HepG2 (cell line): ENCODE results near the gene BTG2. TPM values are rescaled to one million over a fixed set of nuclear protein-coding genes. Genes with fewer than 3 reads are reported as not detected.

Experiments used
- ATAC-seq: fragments of 200-7000 bp; cut with Tn5 transposase; 3 replicates; pipeline ENCODE4 v1.9.1; 2020; ENCODE audit warnings: mild to moderate bottlenecking, moderate library complexity
- BruUV-seq: library from RNA; stranded (reverse); fragments of 400-500 nt; replicated peaks from 2 replicates; lab custom pipeline; 2021; lab: Mats Ljungman, UMichigan
- CTCF ChIA-PET: fragments of 300-600 bp; formaldehyde crosslinking; extraction: SDS; loops from one replicate; lab custom pipeline; 2021; ENCODE audit warnings: low total read pairs, inconsistent platforms, low intra/inter-chr PET ratio; lab: Yijun Ruan, JAX
- POLR2A ChIA-PET: fragments of 350-600 bp; sonication (Branson Sonifier 250); formaldehyde crosslinking; loops from one replicate; lab custom pipeline; 2020; ENCODE audit warnings: antibody characterized with exemption, inconsistent platforms; lab: Yijun Ruan, JAX
- DNase-seq: peaks from one replicate; pipeline ENCODE4 v3.0.0-alpha.2; 2015; ENCODE audit warnings: low spot score
- FAIRE-seq: peaks from 3 replicates; lab custom pipeline; 2011; peaks lifted over from hg19 to GRCh38; lab: Jason Lieb, UNC
- H2AFZ ChIP-seq: one replicate; pipeline ENCODE4 v1.6.1; 2011; ENCODE audit warnings: low read length, inconsistent platforms
- H3K27ac ChIP-seq: fragments of 300-600 bp; 3 replicates; pipeline ENCODE4 v1.8.0; 2011; ENCODE audit warnings: mixed run types, mild to moderate bottlenecking, mixed read lengths, low read length, inconsistent platforms; ENCODE audit not compliant: insufficient read depth; ENCODE audit errors: extremely low read length
- H3K27me3 ChIP-seq, 2 experiments: fragments of 200-600 bp in 1 of 2; 2 replicates in 1 of 2; 3 replicates in 1 of 2; pipeline versions ENCODE4 v1.6.0 to v1.8.0; 2011; ENCODE audit warnings: low read length in 2 of 2, mild to moderate bottlenecking in 2 of 2, moderate library complexity in 2 of 2, inconsistent platforms in 1 of 2; ENCODE audit not compliant: insufficient read depth in 2 of 2, control insufficient read depth in 1 of 2
- H3K36me3 ChIP-seq, 2 experiments: fragments of 200-600 bp in 1 of 2; replicated peaks in 1 of 2; 2 replicates in 1 of 2; 3 replicates in 1 of 2; pipeline versions ENCODE4 v1.5.1 to v1.8.0; 2011; ENCODE audit warnings: low read length in 2 of 2, inconsistent platforms in 1 of 2; ENCODE audit not compliant: insufficient read depth in 2 of 2, control insufficient read depth in 1 of 2
- H3K4me1 ChIP-seq: 2 replicates; pipeline ENCODE4 v1.5.1; 2012; ENCODE audit warnings: low read length, inconsistent platforms; ENCODE audit not compliant: insufficient read depth
- H3K4me2 ChIP-seq: 2 replicates; pipeline ENCODE4 v1.6.0; 2011; ENCODE audit warnings: low read depth, low read length, inconsistent platforms
- H3K4me3 ChIP-seq, 3 experiments: fragments of 200-600 bp in 1 of 3; sonication (generic), shearing (Covaris generic) in 1 of 3; replicated peaks in 1 of 3; 2 replicates each; pipeline ENCODE4 v1.5.1; 2011 to 2016; ENCODE audit warnings: low read length in 3 of 3, inconsistent platforms in 2 of 3, low read depth in 2 of 3, mild to moderate bottlenecking in 2 of 3, control low read depth in 1 of 3, mixed read lengths in 1 of 3; ENCODE audit not compliant: insufficient read depth in 1 of 3
- H3K79me2 ChIP-seq: one replicate; pipeline ENCODE4 v1.6.1; 2011; ENCODE audit warnings: low read length, inconsistent platforms; ENCODE audit not compliant: insufficient read depth
- H3K9ac ChIP-seq: 2 replicates; pipeline ENCODE4 v1.6.0; 2011; ENCODE audit warnings: mild to moderate bottlenecking, low read depth, low read length, inconsistent platforms; ENCODE audit not compliant: insufficient read depth
- H3K9me3 ChIP-seq: 2 replicates; pipeline ENCODE4 v1.5.1; 2012; ENCODE audit warnings: mild to moderate bottlenecking, low read length
- H4K20me1 ChIP-seq: 2 replicates; pipeline ENCODE4 v1.6.0; 2011; ENCODE audit warnings: inconsistent platforms, mild to moderate bottlenecking, low read length, moderate library complexity; ENCODE audit not compliant: insufficient read depth
- MIER3 ChIP-seq: IDR thresholded peaks from 2 replicates; pipeline ENCODE4 v1.6.1; 2016; ENCODE audit warnings: missing compliant biosample characterization, borderline replicate concordance
- PTBP1 ChIP-seq: fragments of 200-400 bp; formaldehyde crosslinking; IDR thresholded peaks from 2 replicates; pipeline ENCODE4 v1.6.1; 2018; ENCODE audit warnings: low read length, low read depth; ENCODE audit not compliant: poor library complexity, severe bottlenecking
- ZNF10 ChIP-seq: sonication (generic); formaldehyde crosslinking; IDR thresholded peaks from 2 replicates; pipeline ENCODE4 v1.4.0; 2020; ENCODE audit warnings: mild to moderate bottlenecking, low read depth, missing genetic modification reagents, borderline replicate concordance
- ZNF543 ChIP-seq: sonication (generic); formaldehyde crosslinking; IDR thresholded peaks from 2 replicates; pipeline ENCODE4 v1.4.0; 2020; ENCODE audit warnings: mild to moderate bottlenecking, missing genetic modification reagents
- ZNF589 ChIP-seq: sonication (generic); formaldehyde crosslinking; conservative IDR thresholded peaks from 2 replicates; pipeline ENCODE4 v1.8.0; 2022; ENCODE audit warnings: mild to moderate bottlenecking, moderate library complexity, missing genetic modification reagents
- ZNF747 ChIP-seq: sonication (generic); formaldehyde crosslinking; IDR thresholded peaks from 2 replicates; pipeline ENCODE4 v1.8.1; 2023; ENCODE audit warnings: missing genetic modification reagents, mild to moderate bottlenecking, borderline replicate concordance
- ZNF839 ChIP-seq: sonication (generic); formaldehyde crosslinking; IDR thresholded peaks from 2 replicates; pipeline ENCODE4 v1.4.0; 2020; ENCODE audit warnings: missing genetic modification reagents, mild to moderate bottlenecking, borderline replicate concordance
- WGBS: methylation state at CpG from one replicate; pipeline ENCODE4 v1.1.6; 2017; ENCODE audit warnings: low lambda C conversion rate; 5-methylcytosine and 5-hydroxymethylcytosine counted together
- in situ Hi-C: cut with HindIII; loops from 2 replicates; pipeline ENCODE4 v1.10.0; 2017; ENCODE audit warnings: low pct_unique_long_range_greater_than_20kb; ENCODE audit not compliant: extremely low pct_ligation_motif_present
- intact Hi-C: fragments of 100-400 bp; cut with micrococcal nuclease; formaldehyde crosslinking; loops from one replicate; pipeline ENCODE4 v1.10.0; 2022; ENCODE audit not compliant: unreplicated experiment
- polyA plus RNA-seq, 8 experiments: library from polyadenylated mRNA; depleted of rRNA in 3 of 8; stranded (reverse) in 7 of 8; unstranded in 1 of 8; fragments of >200 nt; fragmentation: Illumina TruSeq in 4 of 8; extraction: Trizol in 4 of 8; gene quantifications; 2 replicates each; pipeline versions ENCODE4 v1.2.1 to v1.2.3, GENCODE V29; 2011 to 2016; ENCODE audit warnings: low read depth in 4 of 8, missing spikeins in 1 of 8, mixed read lengths in 1 of 8; ENCODE audit not compliant: insufficient read depth in 1 of 8
- total RNA-seq, 5 experiments: library from RNA; depleted of rRNA; stranded (reverse); fragments of >200 nt; fragmentation: Illumina TruSeq; extraction: Trizol; gene quantifications; 2 replicates each; pipeline ENCODE4 v1.2.3, GENCODE V29; 2016; ENCODE audit warnings: low read depth in 1 of 5
- TF ChIP-seq, protein P1 (sequence below): sonication (generic); formaldehyde crosslinking; IDR thresholded peaks from 2 replicates; pipeline ENCODE4 v1.4.0; 2020; ENCODE audit warnings: missing genetic modification reagents

BTG2 gene
- total and polyA plus RNA-seq, 2 of the 13 experiments (the other 11 are each of a cell fraction or from before 2014, with no cell fraction given) = 13.6 to 18.3 TPM

DNA sequence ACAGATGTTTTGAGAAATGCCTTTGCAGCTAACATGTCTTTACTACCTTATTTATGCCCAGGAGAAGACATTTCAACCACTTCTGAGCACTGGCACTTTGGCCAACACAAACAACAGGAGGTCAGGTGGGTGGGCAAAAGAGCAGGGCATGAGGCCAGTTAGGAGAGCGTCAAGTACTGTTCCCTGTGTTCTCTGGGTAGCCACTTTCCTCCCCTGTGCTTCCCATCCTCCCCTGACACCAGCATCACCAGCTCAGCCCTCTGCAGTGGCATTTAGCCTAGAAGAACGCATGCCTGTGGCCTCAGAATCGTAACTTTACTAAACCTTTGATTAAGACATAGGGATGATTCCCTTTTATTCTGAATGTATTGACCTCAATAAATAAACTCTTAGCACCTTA is 18.3 kb downstream of the BTG2 start:
- Histone ChIP-seq H4K20me1 (no peaks in the 10 kb centered on the region; the same call in 1 of the 2 replicates), H3K4me3 (no peak overlapping the region), H3K36me3 (no peaks in the 10 kb centered on the region), H3K9me3 (no peaks in the 10 kb centered on the region), H3K9ac (no peak overlapping the region), H3K27me3 (peaks cover 5 to 24% of the 10 kb centered on the region in 2 experiments; a peak in 2 of 5 replicates), H3K4me1 (peaks cover 45% of the 10 kb centered on the region), H3K4me2 (no peak overlapping the region), H3K79me2 (no peaks in the 10 kb centered on the region), H2AFZ (no peak overlapping the region), H3K27ac (no peak overlapping the region)
- ATAC-seq (no peak), FAIRE-seq (no peak), DNase-seq (no peak)
- BruUV-seq = no TSS peak
- in situ Hi-C loops (no loop called here), intact Hi-C loops (no loop called here)
- ChIA-PET POLR2A (interaction anchor here (5.2 kb wide), 1 partner anchor 18 kb away, joined by 31 read pairs; the partner anchor contains the start of gene BTG2), CTCF (no interaction called here)
- TF ChIP-seq ZNF839 (CRISPR knock-in tag) (no peak), PTBP1 (no peak), ZNF747 (no peak), ZNF589 (no peak), MIER3 (CRISPR knock-in tag) (no peak), ZNF10 (CRISPR knock-in tag) (no peak), ZNF543 (CRISPR knock-in tag) (no peak)
- TF ChIP-seq, protein P1, sequence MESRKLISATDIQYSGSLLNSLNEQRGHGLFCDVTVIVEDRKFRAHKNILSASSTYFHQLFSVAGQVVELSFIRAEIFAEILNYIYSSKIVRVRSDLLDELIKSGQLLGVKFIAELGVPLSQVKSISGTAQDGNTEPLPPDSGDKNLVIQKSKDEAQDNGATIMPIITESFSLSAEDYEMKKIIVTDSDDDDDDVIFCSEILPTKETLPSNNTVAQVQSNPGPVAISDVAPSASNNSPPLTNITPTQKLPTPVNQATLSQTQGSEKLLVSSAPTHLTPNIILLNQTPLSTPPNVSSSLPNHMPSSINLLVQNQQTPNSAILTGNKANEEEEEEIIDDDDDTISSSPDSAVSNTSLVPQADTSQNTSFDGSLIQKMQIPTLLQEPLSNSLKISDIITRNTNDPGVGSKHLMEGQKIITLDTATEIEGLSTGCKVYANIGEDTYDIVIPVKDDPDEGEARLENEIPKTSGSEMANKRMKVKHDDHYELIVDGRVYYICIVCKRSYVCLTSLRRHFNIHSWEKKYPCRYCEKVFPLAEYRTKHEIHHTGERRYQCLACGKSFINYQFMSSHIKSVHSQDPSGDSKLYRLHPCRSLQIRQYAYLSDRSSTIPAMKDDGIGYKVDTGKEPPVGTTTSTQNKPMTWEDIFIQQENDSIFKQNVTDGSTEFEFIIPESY = no peak
- 53% methylated on average over 3 of the region's 3 CpGs for WGBS
